HepG2 (cell line): ENCODE data around the gene TGFBR1. TPM values are rescaled to one million over a fixed set of nuclear protein-coding genes. Genes with fewer than 3 reads are reported as not detected.

Source experiments
- ATAC-seq: fragments of 200-7000 bp; cut with Tn5 transposase; 3 replicates; pipeline ENCODE4 v1.9.1; 2020; ENCODE audit warnings: mild to moderate bottlenecking, moderate library complexity
- BruUV-seq: library from RNA; stranded (reverse); fragments of 400-500 nt; replicated peaks from 2 replicates; lab custom pipeline; 2021; lab: Mats Ljungman, UMichigan
- CTCF ChIA-PET: fragments of 300-600 bp; formaldehyde crosslinking; extraction: SDS; loops from one replicate; lab custom pipeline; 2021; ENCODE audit warnings: low total read pairs, inconsistent platforms, low intra/inter-chr PET ratio; lab: Yijun Ruan, JAX
- POLR2A ChIA-PET: fragments of 350-600 bp; sonication (Branson Sonifier 250); formaldehyde crosslinking; loops from one replicate; lab custom pipeline; 2020; ENCODE audit warnings: antibody characterized with exemption, inconsistent platforms; lab: Yijun Ruan, JAX
- DNase-seq: peaks from one replicate; pipeline ENCODE4 v3.0.0-alpha.2; 2015; ENCODE audit warnings: low spot score
- FAIRE-seq: peaks from 3 replicates; lab custom pipeline; 2011; peaks lifted over from hg19 to GRCh38; lab: Jason Lieb, UNC
- H2AFZ ChIP-seq: one replicate; pipeline ENCODE4 v1.6.1; 2011; ENCODE audit warnings: low read length, inconsistent platforms
- H3K27ac ChIP-seq: fragments of 300-600 bp; 3 replicates; pipeline ENCODE4 v1.8.0; 2011; ENCODE audit warnings: mixed run types, mild to moderate bottlenecking, mixed read lengths, low read length, inconsistent platforms; ENCODE audit not compliant: insufficient read depth; ENCODE audit errors: extremely low read length
- H3K27me3 ChIP-seq, 2 experiments: fragments of 200-600 bp in 1 of 2; 2 replicates in 1 of 2; 3 replicates in 1 of 2; pipeline versions ENCODE4 v1.6.0 to v1.8.0; 2011; ENCODE audit warnings: low read length in 2 of 2, mild to moderate bottlenecking in 2 of 2, moderate library complexity in 2 of 2, inconsistent platforms in 1 of 2; ENCODE audit not compliant: insufficient read depth in 2 of 2, control insufficient read depth in 1 of 2
- H3K36me3 ChIP-seq, 2 experiments: fragments of 200-600 bp in 1 of 2; replicated peaks in 1 of 2; 2 replicates in 1 of 2; 3 replicates in 1 of 2; pipeline versions ENCODE4 v1.5.1 to v1.8.0; 2011; ENCODE audit warnings: low read length in 2 of 2, inconsistent platforms in 1 of 2; ENCODE audit not compliant: insufficient read depth in 2 of 2, control insufficient read depth in 1 of 2
- H3K4me1 ChIP-seq: 2 replicates; pipeline ENCODE4 v1.5.1; 2012; ENCODE audit warnings: low read length, inconsistent platforms; ENCODE audit not compliant: insufficient read depth
- H3K4me2 ChIP-seq: 2 replicates; pipeline ENCODE4 v1.6.0; 2011; ENCODE audit warnings: low read depth, low read length, inconsistent platforms
- H3K4me3 ChIP-seq, 3 experiments: fragments of 200-600 bp in 1 of 3; sonication (generic), shearing (Covaris generic) in 1 of 3; replicated peaks in 1 of 3; 2 replicates each; pipeline ENCODE4 v1.5.1; 2011 to 2016; ENCODE audit warnings: low read length in 3 of 3, inconsistent platforms in 2 of 3, low read depth in 2 of 3, mild to moderate bottlenecking in 2 of 3, control low read depth in 1 of 3, mixed read lengths in 1 of 3; ENCODE audit not compliant: insufficient read depth in 1 of 3
- H3K79me2 ChIP-seq: one replicate; pipeline ENCODE4 v1.6.1; 2011; ENCODE audit warnings: low read length, inconsistent platforms; ENCODE audit not compliant: insufficient read depth
- H3K9ac ChIP-seq: 2 replicates; pipeline ENCODE4 v1.6.0; 2011; ENCODE audit warnings: mild to moderate bottlenecking, low read depth, low read length, inconsistent platforms; ENCODE audit not compliant: insufficient read depth
- H3K9me3 ChIP-seq: 2 replicates; pipeline ENCODE4 v1.5.1; 2012; ENCODE audit warnings: mild to moderate bottlenecking, low read length
- H4K20me1 ChIP-seq: 2 replicates; pipeline ENCODE4 v1.6.0; 2011; ENCODE audit warnings: inconsistent platforms, mild to moderate bottlenecking, low read length, moderate library complexity; ENCODE audit not compliant: insufficient read depth
- FOSL1 ChIP-seq: sonication (generic); formaldehyde crosslinking; IDR thresholded peaks from 2 replicates; pipeline ENCODE4 v1.9.0; 2021; ENCODE audit warnings: missing genetic modification reagents, borderline replicate concordance
- HNRNPH1 ChIP-seq: fragments of 200-400 bp; formaldehyde crosslinking; optimal IDR thresholded peaks from 2 replicates; pipeline ENCODE3; 2017; ENCODE audit warnings: mild to moderate bottlenecking, low read depth, low read length
- PAF1 ChIP-seq: IDR thresholded peaks from 2 replicates; pipeline ENCODE4 v1.6.1; 2016; ENCODE audit warnings: missing genetic modification reagents, missing compliant biosample characterization
- SMAD3 ChIP-seq: sonication (generic); formaldehyde crosslinking; IDR thresholded peaks from 2 replicates; pipeline ENCODE4 v1.4.0; 2020; ENCODE audit warnings: missing genetic modification reagents
- SPEN ChIP-seq: sonication (generic); formaldehyde crosslinking; IDR thresholded peaks from 2 replicates; pipeline ENCODE4 v1.5.1; 2020; ENCODE audit warnings: low read depth, mild to moderate bottlenecking, missing genetic modification reagents
- ZKSCAN1 ChIP-seq: fragments of 150-350 bp; IDR thresholded peaks from 2 replicates; pipeline ENCODE4 v1.6.1; 2014; ENCODE audit warnings: low read length
- ZNF333 ChIP-seq: sonication (generic); formaldehyde crosslinking; IDR thresholded peaks from 2 replicates; pipeline ENCODE4 v1.4.0; 2020; ENCODE audit warnings: mild to moderate bottlenecking, missing genetic modification reagents, borderline replicate concordance
- ZNF343 ChIP-seq: sonication (generic); formaldehyde crosslinking; IDR thresholded peaks from 2 replicates; pipeline ENCODE4 v1.4.0; 2020; ENCODE audit warnings: mild to moderate bottlenecking, missing genetic modification reagents
- ZNF747 ChIP-seq: sonication (generic); formaldehyde crosslinking; IDR thresholded peaks from 2 replicates; pipeline ENCODE4 v1.8.1; 2023; ENCODE audit warnings: missing genetic modification reagents, mild to moderate bottlenecking, borderline replicate concordance
- WGBS: methylation state at CpG from one replicate; pipeline ENCODE4 v1.1.6; 2017; ENCODE audit warnings: low lambda C conversion rate; 5-methylcytosine and 5-hydroxymethylcytosine counted together
- in situ Hi-C: cut with HindIII; loops from 2 replicates; pipeline ENCODE4 v1.10.0; 2017; ENCODE audit warnings: low pct_unique_long_range_greater_than_20kb; ENCODE audit not compliant: extremely low pct_ligation_motif_present
- intact Hi-C: fragments of 100-400 bp; cut with micrococcal nuclease; formaldehyde crosslinking; loops from one replicate; pipeline ENCODE4 v1.10.0; 2022; ENCODE audit not compliant: unreplicated experiment
- polyA plus RNA-seq, 8 experiments: library from polyadenylated mRNA; depleted of rRNA in 3 of 8; stranded (reverse) in 7 of 8; unstranded in 1 of 8; fragments of >200 nt; fragmentation: Illumina TruSeq in 4 of 8; extraction: Trizol in 4 of 8; gene quantifications; 2 replicates each; pipeline versions ENCODE4 v1.2.1 to v1.2.3, GENCODE V29; 2011 to 2016; ENCODE audit warnings: low read depth in 4 of 8, missing spikeins in 1 of 8, mixed read lengths in 1 of 8; ENCODE audit not compliant: insufficient read depth in 1 of 8
- total RNA-seq, 5 experiments: library from RNA; depleted of rRNA; stranded (reverse); fragments of >200 nt; fragmentation: Illumina TruSeq; extraction: Trizol; gene quantifications; 2 replicates each; pipeline ENCODE4 v1.2.3, GENCODE V29; 2016; ENCODE audit warnings: low read depth in 1 of 5
- TF ChIP-seq, protein P1 (sequence below): sonication (generic); formaldehyde crosslinking; IDR thresholded peaks from 2 replicates; pipeline ENCODE4 v1.4.0; 2020; ENCODE audit warnings: low read depth, mild to moderate bottlenecking, missing genetic modification reagents

TGFBR1 gene
- total and polyA plus RNA-seq, 2 of the 13 experiments (the other 11 are each of a cell fraction or from before 2014, with no cell fraction given) = 16.8 to 23.9 TPM

DNA sequence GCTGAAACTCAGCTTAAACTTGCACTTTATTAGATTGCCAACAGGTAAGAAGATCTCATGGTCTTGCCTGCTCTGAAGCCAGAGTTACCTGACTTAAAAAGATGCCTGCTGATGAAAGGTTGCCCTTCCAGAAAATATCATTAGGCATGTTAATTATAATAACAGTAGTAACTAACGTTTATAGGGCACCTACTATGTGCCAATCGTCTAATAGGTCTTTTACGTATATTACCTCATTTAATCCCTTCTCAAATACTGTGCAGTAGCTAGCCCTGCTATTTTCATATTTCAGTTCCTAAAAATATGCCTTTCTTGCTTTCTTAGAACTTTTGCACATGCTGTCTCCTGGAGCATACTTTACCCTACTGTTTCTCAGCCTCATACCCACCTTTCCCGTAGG lies 40.1 kb downstream of the TGFBR1 start:
- Histone ChIP-seq H3K27me3 (no peaks in the 10 kb centered on the region), H3K4me2 (no peak overlapping the region), H3K27ac (no peak overlapping the region), H3K79me2 (no peaks in the 10 kb centered on the region), H2AFZ (no peak overlapping the region), H3K9me3 (no peaks in the 10 kb centered on the region), H3K4me1 (no peaks in the 10 kb centered on the region), H3K9ac (no peak overlapping the region), H4K20me1 (no peaks in the 10 kb centered on the region), H3K36me3 (peaks cover 4 to 36% of the 10 kb centered on the region in 2 experiments; a peak in 4 of 5 replicates), H3K4me3 (no peak overlapping the region)
- ChIA-PET POLR2A (no interaction called here), CTCF (no interaction called here)
- TF ChIP-seq ZNF747 (CRISPR knock-in tag) (no peak), ZKSCAN1 (peak; percentile 76)
- no TSS peak for BruUV-seq
- in situ Hi-C loops = loop anchor here (10.0 kb wide), 1 partner anchor 170 kb away; no protein-coding TSS in a partner anchor
- 92% methylated on average over 4 of the region's 4 CpGs for WGBS
- ATAC-seq (no peak), FAIRE-seq (no peak), DNase-seq (no peak)
- intact Hi-C loops = no loop called here

DNA sequence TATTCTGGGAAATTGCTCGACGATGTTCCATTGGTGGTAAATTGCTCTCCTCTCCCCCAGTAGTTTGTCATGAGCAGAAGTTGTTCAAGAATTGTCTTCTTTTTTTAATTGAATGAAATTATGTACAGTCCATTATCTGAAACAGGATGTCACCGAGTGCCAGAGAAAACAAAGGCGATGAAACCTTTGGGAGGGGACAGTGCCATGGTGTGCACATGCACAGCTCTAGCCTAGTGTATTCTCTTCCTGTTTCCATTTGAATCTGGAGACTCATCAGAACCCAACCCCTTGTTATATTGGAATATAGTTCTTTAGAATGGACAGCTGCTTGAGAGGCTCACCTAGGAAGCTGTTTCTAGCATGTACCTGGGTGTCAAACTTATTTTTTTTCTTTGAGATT lies 41.7 kb downstream of the TGFBR1 start:
- Histone ChIP-seq H3K4me3 (no peak overlapping the region), H3K27ac (no peak overlapping the region), H4K20me1 (no peaks in the 10 kb centered on the region), H3K79me2 (no peaks in the 10 kb centered on the region), H3K9me3 (no peaks in the 10 kb centered on the region), H3K4me1 (no peaks in the 10 kb centered on the region), H3K9ac (no peak overlapping the region), H3K36me3 (peaks cover 4 to 35% of the 10 kb centered on the region in 2 experiments; a peak in 4 of 5 replicates), H3K27me3 (no peaks in the 10 kb centered on the region), H2AFZ (no peak overlapping the region), H3K4me2 (no peak overlapping the region)
- ChIA-PET POLR2A (no interaction called here), CTCF (no interaction called here)
- WGBS = 94% methylated on average over 4 of the region's 4 CpGs
- ATAC-seq (no peak), FAIRE-seq (no peak), DNase-seq (no peak)
- intact Hi-C loops = no loop called here
- TF ChIP-seq SPEN (CRISPR knock-in tag) (no peak), ZNF343 (CRISPR knock-in tag) (no peak), HNRNPH1 (no peak), FOSL1 (CRISPR knock-in tag) (no peak), SMAD3 (no peak), PAF1 (CRISPR knock-in tag) (no peak), ZNF333 (no peak)
- TF ChIP-seq, protein P1, sequence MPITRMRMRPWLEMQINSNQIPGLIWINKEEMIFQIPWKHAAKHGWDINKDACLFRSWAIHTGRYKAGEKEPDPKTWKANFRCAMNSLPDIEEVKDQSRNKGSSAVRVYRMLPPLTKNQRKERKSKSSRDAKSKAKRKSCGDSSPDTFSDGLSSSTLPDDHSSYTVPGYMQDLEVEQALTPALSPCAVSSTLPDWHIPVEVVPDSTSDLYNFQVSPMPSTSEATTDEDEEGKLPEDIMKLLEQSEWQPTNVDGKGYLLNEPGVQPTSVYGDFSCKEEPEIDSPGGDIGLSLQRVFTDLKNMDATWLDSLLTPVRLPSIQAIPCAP = no peak
- BruUV-seq = no TSS peak
- in situ Hi-C loops = loop anchor here (10.0 kb wide), 1 partner anchor 172 kb away; no protein-coding TSS in a partner anchor
